ENCODE measurements around the gene LUC7L. TPM values are rescaled to one million over a fixed set of nuclear protein-coding genes. Genes with fewer than 3 reads are reported as not detected.
"Not testable (repeated sequence)": the region's sequence is repeated elsewhere in the genome, so short reads cannot be mapped to it uniquely, and the experiment has no call there.

Gene LUC7L
- total RNA-seq, 1 experiment from 2014 or later: 137 TPM

DNA sequence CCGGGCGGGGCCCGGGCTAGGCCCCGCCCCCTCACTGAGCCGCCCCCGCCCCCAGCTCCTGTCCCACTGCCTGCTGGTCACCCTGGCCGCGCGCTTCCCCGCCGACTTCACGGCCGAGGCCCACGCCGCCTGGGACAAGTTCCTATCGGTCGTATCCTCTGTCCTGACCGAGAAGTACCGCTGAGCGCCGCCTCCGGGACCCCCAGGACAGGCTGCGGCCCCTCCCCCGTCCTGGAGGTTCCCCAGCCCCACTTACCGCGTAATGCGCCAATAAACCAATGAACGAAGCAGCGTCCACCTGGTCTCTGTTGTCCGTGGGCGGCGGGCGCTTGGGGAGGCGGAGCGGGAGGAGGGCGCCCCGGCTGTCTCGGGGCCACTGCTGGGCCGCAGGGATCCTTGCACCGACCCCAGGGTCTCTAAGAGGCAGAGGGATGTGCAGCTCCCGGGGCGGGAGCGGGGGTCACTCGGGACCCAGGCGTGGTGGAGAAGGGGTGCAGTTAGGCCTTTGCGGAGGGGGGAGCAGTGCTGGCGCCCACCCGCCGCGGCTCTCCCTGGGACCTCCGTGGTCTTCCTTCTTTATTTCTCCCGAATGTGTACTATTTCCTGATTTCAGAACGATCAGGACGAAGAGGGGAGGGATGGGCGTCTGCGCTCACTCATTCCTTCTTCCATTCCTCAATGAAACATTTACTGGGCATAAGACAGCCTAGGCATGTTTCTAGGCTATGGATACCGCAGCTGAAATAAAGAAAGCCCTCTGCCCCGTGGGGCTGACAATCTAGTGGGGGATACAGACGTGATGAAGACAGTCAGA, 74.8 kb downstream of the LUC7L start:
- no peak overlapping the region for H2AFZ ChIP-seq (ENCODE audit: low read length)
- no peak overlapping the region for H2AK5ac ChIP-seq (ENCODE audit: insufficient read length, low read length)
- no peak overlapping the region for H3K23ac ChIP-seq (ENCODE audit: insufficient read length, low read depth, low read length)
- no peak overlapping the region for H2BK15ac ChIP-seq (ENCODE audit: low read depth, low read length)
- no peak overlapping the region for H2BK120ac ChIP-seq (ENCODE audit: low read depth, low read length, poor library complexity, severe bottlenecking)
- TF ChIP-seq, protein P1, sequence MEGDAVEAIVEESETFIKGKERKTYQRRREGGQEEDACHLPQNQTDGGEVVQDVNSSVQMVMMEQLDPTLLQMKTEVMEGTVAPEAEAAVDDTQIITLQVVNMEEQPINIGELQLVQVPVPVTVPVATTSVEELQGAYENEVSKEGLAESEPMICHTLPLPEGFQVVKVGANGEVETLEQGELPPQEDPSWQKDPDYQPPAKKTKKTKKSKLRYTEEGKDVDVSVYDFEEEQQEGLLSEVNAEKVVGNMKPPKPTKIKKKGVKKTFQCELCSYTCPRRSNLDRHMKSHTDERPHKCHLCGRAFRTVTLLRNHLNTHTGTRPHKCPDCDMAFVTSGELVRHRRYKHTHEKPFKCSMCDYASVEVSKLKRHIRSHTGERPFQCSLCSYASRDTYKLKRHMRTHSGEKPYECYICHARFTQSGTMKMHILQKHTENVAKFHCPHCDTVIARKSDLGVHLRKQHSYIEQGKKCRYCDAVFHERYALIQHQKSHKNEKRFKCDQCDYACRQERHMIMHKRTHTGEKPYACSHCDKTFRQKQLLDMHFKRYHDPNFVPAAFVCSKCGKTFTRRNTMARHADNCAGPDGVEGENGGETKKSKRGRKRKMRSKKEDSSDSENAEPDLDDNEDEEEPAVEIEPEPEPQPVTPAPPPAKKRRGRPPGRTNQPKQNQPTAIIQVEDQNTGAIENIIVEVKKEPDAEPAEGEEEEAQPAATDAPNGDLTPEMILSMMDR (conservative IDR thresholded peaks at IDR 0.05): no peak
- H3K27me3 Mint-ChIP-seq (ENCODE audit: low read depth): peaks cover 82% of the 10 kb centered on the region
- H3T11ph ChIP-seq (ENCODE audit: low read length): no peak overlapping the region
- H4K91ac ChIP-seq (ENCODE audit: insufficient read length, low read depth, low read length): no peak overlapping the region
- H2BK20ac ChIP-seq (ENCODE audit: low read depth, low read length, poor library complexity, severe bottlenecking): no peak overlapping the region
- H3K9me3 Mint-ChIP-seq: peaks cover 5 to 9% of the 10 kb centered on the region in 2 experiments; a peak in 3 of 5 replicates
- H3K4me3 Mint-ChIP-seq: peak overlapping the region; percentile 63 to 88
- WGBS (ENCODE audit: extremely low coverage, insufficient read length, low lambda C conversion rate): no CpG with 5 or more reads among the region's 59 CpGs
- H3K4me1 ChIP-seq (ENCODE audit: insufficient read depth, low read length): no peaks in the 10 kb centered on the region
- peak overlapping the region; percentile 86 for H3K4me2 ChIP-seq (ENCODE audit: insufficient read depth, insufficient read length, low read length)
- H3K14ac ChIP-seq (ENCODE audit: insufficient read depth, low read length): no peak overlapping the region
- H2BK5ac ChIP-seq (ENCODE audit: insufficient read length, low read length): no peak overlapping the region
- DNase-seq: peak; percentile 67
- no peaks in the 10 kb centered on the region for H3K9me3 ChIP-seq (ENCODE audit: control insufficient read depth, low read depth, low read length)
- H4K5ac ChIP-seq (ENCODE audit: insufficient read length, low read depth, low read length): no peak overlapping the region
- H3K79me1 ChIP-seq (ENCODE audit: insufficient read depth, low read depth, low read length, poor library complexity, severe bottlenecking): no peaks in the 10 kb centered on the region
- no peaks in the 10 kb centered on the region for H4K20me1 ChIP-seq (ENCODE audit: control insufficient read depth, insufficient read depth, insufficient read length)
- H3K56ac ChIP-seq (ENCODE audit: insufficient read length, low read depth, low read length): no peak overlapping the region
- no peak overlapping the region for H3K27ac ChIP-seq (ENCODE audit: insufficient read length, low read depth, low read length)
- peaks cover 7% of the 10 kb centered on the region for H3K23me2 ChIP-seq (ENCODE audit: insufficient read length, low read depth, low read length, poor library complexity, severe bottlenecking)
- peaks cover 9% of the 10 kb centered on the region; the same call in 1 of the 2 replicates for H3K27me3 ChIP-seq (ENCODE audit: insufficient read depth, low read length)
- H2BK12ac ChIP-seq (ENCODE audit: insufficient read length, low read depth, low read length): no peak overlapping the region
- H3K4me1 Mint-ChIP-seq: peaks cover 9% of the 10 kb centered on the region in 2 experiments
- no peak overlapping the region for H4K8ac ChIP-seq (replicated peaks; ENCODE audit: insufficient read length, low read depth, low read length)
- H3K27ac Mint-ChIP-seq: no peak overlapping the region
- H3K18ac ChIP-seq (ENCODE audit: insufficient read length, low read depth, low read length): no peak overlapping the region
- H3K79me2 ChIP-seq (ENCODE audit: insufficient read depth, low read length): no peaks in the 10 kb centered on the region
- no peak overlapping the region for H3K4ac ChIP-seq (ENCODE audit: low read depth, low read length)
- H3K36me3 Mint-ChIP-seq (ENCODE audit: insufficient read depth in 1 of 3, low read depth in 3 of 3): no peaks in the 10 kb centered on the region
- no peak overlapping the region for H3K9ac ChIP-seq (ENCODE audit: extremely low read depth, insufficient read length, low read length)

DNA sequence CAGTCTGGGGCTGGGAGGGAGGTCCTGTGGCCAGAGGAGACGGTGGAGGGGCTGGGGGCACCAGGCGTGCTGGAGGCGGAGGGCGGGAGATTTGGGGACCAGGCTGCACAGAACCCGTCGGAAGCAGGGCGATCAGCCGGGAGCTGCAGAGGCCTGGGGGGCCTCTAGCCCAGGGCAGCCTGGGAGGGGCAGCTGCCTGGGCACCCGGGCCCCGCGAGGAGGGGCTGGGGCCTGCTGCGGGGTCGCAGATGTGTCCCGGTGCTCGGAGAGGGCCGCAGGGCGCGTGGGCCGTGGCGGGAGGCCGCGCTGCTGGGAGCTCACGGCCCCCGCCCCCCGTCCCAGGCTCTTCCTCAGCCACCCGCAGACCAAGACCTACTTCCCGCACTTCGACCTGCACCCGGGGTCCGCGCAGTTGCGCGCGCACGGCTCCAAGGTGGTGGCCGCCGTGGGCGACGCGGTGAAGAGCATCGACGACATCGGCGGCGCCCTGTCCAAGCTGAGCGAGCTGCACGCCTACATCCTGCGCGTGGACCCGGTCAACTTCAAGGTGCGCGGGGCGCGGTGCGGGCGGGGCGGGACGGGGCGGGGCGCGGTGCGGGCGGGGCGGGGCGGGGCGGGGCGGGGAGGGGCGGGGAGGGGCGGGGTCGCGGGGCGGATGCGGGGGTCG, 75.6 kb downstream of the LUC7L start:
- H3K23me2 ChIP-seq (ENCODE audit: insufficient read length, low read depth, low read length, poor library complexity, severe bottlenecking); H2AFZ ChIP-seq (ENCODE audit: low read length); H3T11ph ChIP-seq (ENCODE audit: low read length); H3K4me3 Mint-ChIP-seq; H2BK12ac ChIP-seq (ENCODE audit: insufficient read length, low read depth, low read length); H3K56ac ChIP-seq (ENCODE audit: insufficient read length, low read depth, low read length); H3K27me3 ChIP-seq (ENCODE audit: insufficient read depth, low read length); DNase-seq; H3K9ac ChIP-seq (ENCODE audit: extremely low read depth, insufficient read length, low read length); H3K79me1 ChIP-seq (ENCODE audit: insufficient read depth, low read depth, low read length, poor library complexity, severe bottlenecking); H3K18ac ChIP-seq (ENCODE audit: insufficient read length, low read depth, low read length); H3K9me3 Mint-ChIP-seq; H3K27ac ChIP-seq (ENCODE audit: insufficient read length, low read depth, low read length); H2AK5ac ChIP-seq (ENCODE audit: insufficient read length, low read length); H4K8ac ChIP-seq (replicated peaks; ENCODE audit: insufficient read length, low read depth, low read length); H3K23ac ChIP-seq (ENCODE audit: insufficient read length, low read depth, low read length); H3K14ac ChIP-seq (ENCODE audit: insufficient read depth, low read length); H3K4ac ChIP-seq (ENCODE audit: low read depth, low read length); H2BK20ac ChIP-seq (ENCODE audit: low read depth, low read length, poor library complexity, severe bottlenecking); H3K4me1 ChIP-seq (ENCODE audit: insufficient read depth, low read length); H2BK5ac ChIP-seq (ENCODE audit: insufficient read length, low read length); H3K36me3 Mint-ChIP-seq (ENCODE audit: insufficient read depth in 1 of 3, low read depth in 3 of 3); H2BK15ac ChIP-seq (ENCODE audit: low read depth, low read length); H4K20me1 ChIP-seq (ENCODE audit: control insufficient read depth, insufficient read depth, insufficient read length); H3K9me3 ChIP-seq (ENCODE audit: control insufficient read depth, low read depth, low read length); H3K4me2 ChIP-seq (ENCODE audit: insufficient read depth, insufficient read length, low read length); H4K91ac ChIP-seq (ENCODE audit: insufficient read length, low read depth, low read length); H2BK120ac ChIP-seq (ENCODE audit: low read depth, low read length, poor library complexity, severe bottlenecking); H3K4me1 Mint-ChIP-seq; H3K27ac Mint-ChIP-seq; H3K79me2 ChIP-seq (ENCODE audit: insufficient read depth, low read length); H4K5ac ChIP-seq (ENCODE audit: insufficient read length, low read depth, low read length): not testable (repeated sequence)
- peaks cover 84% of the 10 kb centered on the region for H3K27me3 Mint-ChIP-seq (ENCODE audit: low read depth)
- WGBS (ENCODE audit: extremely low coverage, insufficient read length, low lambda C conversion rate): no CpG with 5 or more reads among the region's 74 CpGs
